Globus pallidus (tissue), 1 donor: ENCODE measurements around the gene MALAT1.

Experiments used
- DNase-seq: peaks from one replicate; pipeline ENCODE4 v3.0.0-alpha.2; 2015; ENCODE audit warnings: low spot score

The MALAT1 gene

DNA sequence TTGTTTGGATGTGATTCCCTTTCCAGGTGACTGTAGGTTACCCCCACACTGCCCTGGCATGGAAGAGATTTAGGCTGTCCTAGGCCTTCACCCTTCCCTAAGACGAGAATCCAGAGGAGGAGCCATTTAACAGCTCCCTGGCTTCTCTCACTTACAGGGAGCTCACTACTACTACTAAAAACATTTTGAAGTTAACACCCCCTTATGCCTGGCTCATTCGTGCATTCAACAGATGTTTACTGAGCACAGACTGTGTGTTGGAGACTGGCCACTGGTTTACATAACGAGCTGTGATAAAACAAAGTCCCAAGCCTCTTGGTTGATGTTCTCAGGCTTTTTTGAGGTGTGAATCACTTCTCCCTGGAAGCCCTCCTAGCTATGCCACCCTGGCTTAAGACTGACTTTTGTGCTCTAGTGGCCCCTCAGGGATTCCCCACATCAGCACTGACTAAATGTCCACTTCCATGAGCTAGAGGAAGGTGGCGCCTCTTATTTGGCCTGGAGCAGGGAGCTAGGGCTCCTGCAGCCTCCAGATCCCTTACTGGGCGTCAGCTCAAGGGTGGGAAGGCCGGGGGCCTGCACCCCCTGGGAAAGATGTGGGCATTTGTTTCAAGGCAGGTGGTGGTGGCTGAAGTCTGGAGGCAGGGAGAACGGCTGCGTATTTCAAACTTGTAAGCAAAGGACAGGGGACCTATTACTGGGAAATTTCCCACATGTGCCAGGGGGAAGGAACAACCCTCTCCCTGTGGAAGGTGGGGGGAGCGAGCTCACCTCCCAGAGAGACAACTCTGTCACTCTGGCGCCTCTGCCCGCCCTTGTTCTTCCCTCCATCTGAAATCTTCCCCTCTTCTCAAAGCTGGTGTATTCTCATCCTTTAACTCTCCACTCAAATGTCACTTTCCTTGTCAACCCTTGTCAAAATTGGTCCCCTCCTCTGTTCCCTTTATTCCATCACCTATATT, 19.4 kb upstream of the MALAT1 start:
- peak; percentile 82 for DNase-seq

DNA sequence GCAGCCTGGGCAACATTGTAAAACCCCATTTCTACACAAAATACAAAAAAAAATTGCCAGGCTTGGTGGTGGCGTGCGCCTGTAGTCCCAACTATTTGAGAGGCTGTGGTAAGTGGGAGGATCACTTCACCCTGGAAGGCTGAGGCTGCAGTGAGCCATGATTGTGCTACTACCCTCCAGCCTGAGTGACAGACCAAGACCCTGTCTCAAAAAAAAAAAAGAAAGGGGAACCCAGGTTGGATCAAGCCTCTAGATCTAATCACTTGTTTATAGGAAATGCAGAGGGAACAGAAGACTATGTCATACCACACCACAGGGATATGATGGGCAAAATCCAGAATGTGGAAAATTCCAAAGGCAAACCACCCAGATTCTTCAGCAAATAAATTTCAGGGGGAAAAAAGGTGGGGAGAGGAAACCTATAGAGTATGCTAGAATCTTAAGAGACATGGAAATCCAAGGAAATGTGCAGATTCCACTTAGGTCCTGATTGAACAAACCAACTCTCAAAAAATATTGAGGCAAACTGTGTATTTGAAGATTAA, 16.5 kb upstream of the MALAT1 start:
- no peak for DNase-seq

DNA sequence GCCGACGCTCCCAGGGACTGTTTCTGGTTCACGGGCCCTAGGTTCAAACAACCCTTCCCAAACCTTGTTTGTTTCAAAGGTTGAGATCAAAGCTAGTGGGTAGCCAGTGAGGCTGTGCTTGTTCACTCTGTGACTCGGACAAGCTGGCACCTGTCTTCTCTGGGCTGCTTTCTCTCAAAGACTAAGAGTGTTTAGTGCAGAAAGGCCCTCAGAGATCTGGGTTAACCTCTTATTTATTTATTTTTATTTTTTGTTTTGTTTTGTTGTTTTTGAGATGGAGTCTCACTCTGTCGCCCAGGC, 13.0 kb upstream of the MALAT1 start:
- no peak for DNase-seq

DNA sequence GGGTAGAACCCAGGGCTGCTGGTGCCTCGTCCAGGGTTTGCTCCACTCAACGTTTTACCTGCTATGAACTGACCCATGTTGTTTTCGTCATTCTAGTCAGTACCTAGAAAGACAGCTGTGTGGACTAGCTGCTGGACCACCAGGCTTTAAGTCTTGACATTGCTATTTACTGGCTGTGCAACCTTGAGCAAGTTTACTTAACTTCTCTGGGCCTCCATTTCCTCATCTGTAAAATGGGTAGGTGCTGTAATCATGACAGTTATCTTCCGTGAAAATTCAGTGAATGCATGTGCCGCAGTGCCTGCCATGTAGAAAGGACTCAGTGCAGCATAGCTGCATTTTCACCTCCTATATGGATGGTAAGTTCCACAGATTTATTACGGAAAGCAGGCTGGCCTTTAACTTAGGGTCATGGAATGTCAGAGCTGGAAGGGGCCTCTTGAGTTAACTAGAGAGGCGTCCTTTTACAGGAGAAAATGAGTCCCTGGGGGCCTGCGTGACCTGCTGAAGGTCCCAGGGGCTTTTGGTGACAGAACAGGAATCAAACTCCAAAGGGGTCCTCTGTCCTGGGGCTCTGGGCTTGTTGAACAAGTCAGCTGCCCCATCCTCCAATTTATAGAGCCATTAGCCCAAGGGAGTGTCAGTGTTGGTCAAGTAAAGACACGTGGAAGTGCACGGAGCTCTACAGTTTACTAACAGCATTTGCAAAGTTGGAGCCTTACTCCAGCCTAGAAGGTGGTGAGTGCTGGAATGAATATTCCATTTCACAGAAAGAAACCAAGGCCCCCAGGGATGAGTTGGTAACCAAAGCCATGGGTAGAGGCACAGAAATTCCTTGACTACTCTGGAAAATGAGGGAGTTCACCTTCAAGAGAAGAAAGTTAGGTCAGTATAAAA, 12.0 kb upstream of the MALAT1 start:
- no peak for DNase-seq

DNA sequence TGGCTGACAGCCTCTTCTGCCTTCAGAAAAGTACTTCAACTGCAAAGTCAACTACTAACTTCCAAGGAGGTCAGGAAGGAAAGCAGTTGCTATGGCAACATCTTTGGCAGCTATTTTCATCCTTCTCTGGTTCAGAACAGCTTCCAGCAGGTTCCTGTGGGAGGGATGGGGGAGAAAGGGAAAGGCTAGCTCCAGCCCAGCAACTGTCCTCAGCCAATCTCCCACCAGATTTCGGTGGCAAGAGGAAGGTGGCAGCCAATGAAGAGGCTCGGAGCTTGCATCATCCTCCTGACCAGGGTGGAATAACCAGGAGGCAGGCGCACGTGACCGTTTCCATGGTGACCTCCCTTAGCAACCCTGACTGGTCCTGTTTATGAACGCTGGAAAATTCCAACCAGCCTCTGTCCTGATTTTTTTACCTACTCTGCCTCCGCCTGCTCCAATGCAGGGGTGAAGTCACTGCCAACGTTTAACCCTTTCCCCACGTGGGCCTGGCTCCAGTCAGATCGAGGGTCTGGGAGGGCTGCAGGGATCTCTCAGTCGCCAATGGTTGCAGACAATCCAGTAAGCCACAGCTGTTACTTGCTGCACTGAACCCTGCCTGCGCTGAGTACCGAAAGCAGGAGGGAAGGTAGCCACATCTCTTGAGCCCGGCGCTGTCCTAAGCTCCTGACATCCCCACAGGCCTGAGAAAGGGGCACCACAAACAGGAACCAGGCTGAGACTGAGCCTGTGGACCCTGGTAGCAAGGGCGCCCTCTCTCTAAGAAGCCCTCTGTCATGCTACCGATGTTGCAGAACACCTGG, 11.2 kb upstream of the MALAT1 start:
- DNase-seq, result peak; percentile 100

DNA sequence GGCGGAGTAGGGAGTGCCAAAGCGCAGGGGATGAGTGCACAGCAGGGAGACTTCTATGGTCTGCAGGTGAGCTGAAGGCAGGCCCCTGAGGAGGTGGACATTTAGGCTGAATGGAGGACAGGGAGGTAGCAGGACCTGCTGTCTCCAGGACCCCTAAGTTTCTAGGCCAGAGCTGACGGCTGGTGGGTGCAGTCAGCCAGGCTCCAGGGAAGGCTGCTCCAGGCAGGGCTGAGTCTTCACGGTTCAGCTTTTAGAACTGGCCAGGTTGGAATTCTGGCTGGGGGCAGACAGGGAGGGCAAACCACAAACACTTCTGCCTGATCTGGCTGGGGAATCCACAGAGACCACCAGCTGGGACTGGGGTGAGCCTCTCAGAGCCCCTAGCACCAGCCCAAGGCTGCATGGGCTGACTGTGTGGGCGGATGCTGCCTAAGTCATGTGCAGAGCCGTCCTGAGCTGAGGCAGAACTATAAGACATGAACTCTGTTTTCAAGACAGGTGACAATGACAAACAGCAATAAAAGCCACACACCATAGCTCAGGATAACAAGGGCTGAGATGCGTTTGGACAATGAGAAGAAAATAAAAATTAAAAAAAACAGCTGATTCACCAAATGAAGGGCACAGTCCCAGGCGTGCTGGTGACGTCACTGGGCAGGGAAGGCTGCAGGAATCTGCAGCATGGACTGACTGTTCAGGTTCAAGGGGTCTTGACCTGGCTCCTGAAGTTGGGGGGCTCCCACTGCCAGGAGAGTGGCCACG, 10.4 kb upstream of the MALAT1 start:
- peak; percentile 66 for DNase-seq

DNA sequence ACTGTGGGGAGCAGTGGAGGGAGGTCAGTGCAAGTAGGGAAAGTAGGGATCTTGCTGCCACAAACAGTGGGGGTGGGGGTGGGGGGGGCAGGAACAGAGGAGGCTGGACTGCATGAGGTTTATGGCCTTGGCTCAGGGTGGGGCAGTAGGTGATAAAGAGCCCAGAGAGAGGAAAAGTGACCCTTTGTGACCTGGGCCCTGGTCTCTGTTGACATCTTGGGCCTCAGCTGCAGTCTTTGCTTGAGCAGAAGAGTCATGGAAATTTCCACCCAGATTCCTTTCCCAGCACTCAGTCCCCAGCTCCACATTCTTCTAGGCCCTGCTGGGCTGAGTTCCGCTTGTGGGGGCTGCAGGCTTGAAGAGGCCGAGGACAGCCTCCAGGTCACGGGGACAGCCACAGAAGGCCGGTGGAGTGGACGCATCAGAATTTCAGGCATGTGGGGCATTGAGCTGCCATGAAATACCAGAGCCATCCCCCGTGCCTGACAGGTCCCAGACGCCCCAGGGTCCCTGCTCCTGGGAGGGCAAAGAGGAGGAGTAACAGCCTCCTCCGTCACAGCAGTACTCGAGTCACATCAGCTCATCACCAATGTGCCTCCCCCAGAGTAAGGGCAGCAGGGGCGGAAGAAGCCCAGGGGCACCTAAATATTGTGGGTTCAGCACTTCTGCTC, 9.7 kb upstream of the MALAT1 start:
- peak; percentile 73 for DNase-seq

DNA sequence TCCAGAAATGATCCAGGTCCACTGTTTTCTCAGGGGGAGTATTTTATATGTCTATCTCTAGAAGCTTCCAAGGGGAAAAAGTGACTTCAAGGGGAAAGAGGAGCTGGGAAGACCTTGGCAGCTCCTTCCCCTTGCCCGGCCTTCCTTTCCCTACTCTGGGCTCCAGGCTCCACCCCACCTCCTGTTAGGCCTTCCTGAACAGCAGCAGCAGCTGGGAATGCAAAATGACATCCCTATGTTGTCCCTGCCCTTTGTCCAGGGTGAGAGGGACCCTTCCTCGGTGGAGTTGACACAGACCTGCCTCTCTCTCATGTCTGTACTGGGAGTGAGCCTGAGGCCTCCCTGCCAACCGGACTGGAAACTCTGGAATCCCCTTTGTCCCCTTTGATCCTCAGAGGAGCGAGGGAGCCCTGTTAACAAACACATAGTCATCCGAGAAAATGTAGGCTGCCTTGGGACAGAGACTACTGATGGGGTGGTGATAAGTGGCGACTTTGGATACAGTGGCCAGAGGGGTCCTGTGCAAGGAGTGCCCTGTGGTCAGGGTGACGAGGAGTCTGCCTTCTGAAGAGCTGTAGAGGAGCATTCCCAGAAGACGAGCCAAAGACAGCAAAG, 9.0 kb upstream of the MALAT1 start:
- DNase-seq, result no peak

DNA sequence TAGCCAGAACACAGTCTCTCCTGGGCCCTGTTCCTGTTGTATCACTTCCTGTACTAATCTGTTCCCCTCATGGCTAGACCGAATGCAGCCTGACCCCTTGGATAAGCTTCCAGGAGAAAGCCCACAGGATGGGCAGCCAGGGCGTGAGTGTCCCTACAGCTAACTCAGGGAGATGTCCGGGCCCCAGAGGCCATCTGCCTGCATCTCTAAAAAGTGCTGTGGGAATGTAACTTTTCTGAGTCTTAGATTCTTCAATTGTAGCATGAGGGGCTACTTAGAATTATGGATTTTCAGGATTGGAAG, 7.7 kb upstream of the MALAT1 start:
- DNase-seq, result no peak

DNA sequence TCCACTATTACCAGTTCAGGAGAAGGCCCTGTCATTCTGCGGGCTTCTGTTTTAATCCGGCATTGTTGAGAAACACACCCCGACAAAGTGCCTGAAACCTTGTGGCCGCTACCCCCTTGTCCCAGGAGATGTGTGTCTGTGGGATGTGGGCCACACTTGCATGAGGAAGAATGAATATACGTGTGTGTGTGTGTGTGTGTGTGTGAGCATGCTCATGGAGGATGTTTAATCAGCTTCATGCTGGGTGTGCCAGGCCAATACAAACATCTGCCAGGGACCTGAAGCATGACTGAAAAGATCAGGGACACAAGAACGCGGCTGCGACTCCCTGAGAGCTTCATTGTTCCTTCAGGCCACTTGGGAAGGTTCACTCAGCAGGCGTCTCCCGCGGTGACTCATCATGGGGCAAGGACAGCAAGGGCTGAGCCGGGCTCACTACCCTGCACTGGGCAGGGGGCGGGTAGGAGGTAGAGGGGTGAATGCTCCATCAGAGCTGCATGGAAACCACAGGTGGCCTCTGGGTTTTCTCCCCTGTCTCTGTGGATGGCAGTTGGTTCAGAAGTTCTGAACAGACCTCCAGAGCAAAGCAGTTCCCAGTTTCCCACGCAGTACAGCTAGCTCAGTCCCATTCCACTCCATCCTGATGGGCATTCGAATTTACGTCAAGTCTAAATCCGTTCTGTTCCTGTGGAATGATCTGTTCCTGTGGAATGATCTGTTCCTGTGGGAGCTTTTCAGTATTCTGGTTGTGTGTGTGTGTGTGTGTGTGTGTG, 7.0 kb upstream of the MALAT1 start:
- DNase-seq, result peak; percentile 79

DNA sequence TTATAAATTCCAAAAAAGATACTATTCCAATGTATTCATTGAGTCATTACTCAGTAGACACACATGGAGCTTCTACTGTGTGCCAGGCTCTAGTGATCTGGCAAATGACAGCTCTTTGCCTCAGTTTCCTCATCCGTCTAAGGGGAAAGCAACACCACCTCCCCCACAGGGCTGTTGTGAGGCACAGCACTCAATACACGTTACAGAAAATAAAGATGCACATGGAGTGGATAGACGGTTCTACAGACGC, 6.5 kb upstream of the MALAT1 start:
- DNase-seq, result no peak

DNA sequence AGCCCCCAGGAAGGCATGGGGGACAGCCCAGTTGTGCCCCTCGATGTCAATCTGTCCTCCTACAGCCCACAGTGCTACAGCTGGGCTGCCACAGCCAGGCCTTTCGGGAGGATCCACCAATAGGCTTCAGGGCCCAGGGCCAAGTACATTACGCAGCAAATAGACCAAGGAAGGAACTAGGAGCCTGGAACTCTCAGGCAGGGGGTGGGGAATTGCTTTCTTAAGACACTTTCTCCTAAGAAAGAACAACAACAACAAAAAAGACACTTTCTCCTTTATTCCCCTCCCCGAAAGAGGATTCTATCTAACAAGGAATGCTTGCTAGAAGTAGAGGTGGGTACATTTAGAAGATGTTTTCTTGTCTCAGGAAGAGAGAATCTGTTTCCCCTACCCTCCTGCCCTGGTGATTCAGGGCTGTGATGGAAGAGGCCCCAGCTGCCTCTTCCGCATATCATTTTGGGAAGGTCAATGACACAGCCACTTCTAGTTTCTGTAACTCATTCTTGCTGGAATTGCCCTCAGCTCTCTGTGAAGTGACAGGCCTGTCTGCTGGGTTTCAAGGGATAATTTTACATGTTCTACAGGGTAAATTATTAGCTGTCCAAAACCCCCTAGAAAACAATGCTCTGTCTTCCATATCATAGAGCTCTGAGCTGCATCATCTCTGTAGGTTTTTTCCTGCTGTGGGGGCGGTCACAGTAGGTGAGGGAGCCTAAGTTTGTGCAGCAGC, 6.0 kb upstream of the MALAT1 start:
- peak; percentile 85 for DNase-seq

DNA sequence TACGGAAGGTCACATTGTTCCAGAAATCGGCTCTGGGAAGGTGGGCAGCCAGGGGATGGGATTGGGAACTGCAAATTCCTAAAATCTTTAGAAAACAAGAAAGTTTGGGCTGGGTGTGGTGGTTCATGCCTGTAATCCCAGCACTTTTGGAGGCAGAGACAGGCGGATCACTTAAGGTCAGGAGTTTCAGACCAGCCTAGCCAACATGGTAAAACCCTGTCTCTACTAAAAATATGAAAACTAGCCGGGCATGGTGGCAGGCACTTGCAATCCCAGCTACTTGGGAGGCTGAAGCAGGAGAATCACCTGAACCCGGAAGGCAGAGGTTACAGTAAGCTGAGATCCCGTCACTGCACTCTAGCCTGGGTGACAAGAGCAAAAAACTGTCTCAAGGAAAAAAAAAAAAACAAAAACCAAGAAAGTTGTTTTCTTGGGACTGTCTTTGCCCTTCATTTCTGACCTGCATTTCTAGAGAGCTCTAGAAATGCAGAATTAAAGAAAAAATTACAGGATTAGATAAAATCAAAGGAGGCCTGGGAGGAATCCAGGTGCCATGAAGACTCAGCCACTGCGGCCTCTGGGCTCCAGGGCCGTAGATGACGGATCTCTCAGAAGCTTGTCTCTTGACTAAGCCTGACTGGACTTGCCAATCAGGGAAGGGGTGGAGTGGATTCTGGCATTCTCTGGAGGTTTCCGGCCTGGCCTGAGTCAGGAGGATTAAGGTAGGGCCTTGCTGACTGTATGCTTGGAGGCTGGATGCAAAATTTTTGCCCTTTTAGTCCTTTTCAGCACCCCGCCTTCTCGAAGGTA, 5.3 kb upstream of the MALAT1 start:
- DNase-seq, result no peak

DNA sequence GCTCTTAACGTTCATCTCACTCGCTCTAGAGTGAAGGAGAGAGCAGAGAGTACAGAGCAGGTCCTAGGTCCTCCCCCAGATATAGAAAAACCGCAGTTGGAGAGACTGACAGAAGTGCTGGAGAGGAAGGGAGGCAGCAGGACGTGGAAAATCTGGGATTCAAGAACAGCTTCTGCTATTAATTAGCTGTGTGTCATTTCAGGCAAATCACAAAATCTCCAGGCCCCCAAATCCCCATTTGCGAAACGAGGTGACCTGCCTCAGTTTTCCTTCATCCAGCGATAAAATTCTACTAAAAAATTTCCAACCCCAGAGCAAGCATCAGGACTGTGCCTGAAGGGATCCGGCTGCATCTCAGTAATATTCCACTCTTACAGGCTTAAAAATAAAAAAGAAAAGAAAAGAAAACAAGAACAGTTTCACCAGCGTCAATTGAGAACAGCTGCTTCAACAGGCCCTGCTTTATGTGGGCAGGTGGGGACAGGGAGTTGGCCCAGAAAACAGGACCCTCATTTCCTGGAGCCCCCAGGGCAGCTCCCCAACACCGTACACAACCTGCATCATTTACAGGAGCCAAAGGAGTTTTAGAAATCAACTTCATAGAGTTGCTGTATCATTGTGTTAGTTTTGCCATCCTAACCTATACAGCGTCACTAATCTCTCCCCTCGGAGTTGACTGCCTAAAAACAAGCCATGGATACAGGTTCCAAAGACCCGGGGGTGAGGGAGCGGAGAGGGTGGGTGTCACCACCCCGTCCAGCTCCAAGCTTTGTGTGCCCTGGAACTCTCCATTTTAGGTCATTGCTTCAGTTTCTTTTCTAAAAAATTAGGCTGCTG, 2.3 kb upstream of the MALAT1 start:
- DNase-seq, result peak; percentile 55

DNA sequence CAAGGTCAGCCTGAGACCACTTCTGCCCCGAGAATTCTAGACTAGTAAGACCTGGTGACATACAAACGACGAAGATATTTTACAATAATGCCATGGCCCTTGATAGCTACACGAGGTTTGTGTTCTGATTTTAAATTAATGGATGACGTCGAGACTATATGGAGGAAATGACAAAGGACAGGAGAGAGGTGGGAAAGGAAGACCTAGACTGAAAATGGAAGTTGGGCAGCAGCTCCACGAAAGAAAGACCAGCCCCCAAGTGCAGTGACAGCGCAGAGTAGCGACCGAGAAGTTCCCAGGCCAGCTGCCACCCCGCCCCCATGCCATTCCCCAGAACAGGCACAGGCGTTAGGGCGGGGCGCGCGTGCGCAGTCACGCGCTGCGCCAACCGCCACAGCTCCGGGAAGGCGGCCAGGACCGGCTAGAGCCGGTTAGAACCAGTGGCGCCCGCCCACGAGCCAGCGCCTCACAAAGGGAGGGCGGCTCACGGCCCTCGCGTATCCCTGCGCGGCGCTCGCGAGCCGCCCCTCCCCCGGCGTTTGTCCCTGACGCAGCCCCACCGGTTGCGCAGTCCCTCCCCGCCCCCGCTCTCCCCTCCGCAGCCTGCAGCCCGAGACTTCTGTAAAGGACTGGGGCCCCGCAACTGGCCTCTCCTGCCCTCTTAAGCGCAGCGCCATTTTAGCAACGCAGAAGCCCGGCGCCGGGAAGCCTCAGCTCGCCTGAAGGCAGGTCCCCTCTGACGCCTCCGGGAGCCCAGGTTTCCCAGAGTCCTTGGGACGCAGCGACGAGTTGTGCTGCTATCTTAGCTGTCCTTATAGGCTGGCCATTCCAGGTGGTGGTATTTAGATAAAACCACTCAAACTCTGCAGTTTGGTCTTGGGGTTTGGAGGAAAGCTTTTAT, 1.5 kb upstream of the MALAT1 start:
- DNase-seq, result peak; percentile 99

DNA sequence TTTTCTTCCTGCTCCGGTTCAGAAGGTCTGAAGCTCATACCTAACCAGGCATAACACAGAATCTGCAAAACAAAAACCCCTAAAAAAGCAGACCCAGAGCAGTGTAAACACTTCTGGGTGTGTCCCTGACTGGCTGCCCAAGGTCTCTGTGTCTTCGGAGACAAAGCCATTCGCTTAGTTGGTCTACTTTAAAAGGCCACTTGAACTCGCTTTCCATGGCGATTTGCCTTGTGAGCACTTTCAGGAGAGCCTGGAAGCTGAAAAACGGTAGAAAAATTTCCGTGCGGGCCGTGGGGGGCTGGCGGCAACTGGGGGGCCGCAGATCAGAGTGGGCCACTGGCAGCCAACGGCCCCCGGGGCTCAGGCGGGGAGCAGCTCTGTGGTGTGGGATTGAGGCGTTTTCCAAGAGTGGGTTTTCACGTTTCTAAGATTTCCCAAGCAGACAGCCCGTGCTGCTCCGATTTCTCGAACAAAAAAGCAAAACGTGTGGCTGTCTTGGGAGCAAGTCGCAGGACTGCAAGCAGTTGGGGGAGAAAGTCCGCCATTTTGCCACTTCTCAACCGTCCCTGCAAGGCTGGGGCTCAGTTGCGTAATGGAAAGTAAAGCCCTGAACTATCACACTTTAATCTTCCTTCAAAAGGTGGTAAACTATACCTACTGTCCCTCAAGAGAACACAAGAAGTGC, 661 bp upstream of the MALAT1 start:
- DNase-seq, result peak; percentile 81
